Measurements from ENCODE around the gene SHOC2.
"Not testable (repeated sequence)": the region's sequence is repeated elsewhere in the genome, so short reads cannot be mapped to it uniquely, and the experiment has no call there.

Gene SHOC2

DNA sequence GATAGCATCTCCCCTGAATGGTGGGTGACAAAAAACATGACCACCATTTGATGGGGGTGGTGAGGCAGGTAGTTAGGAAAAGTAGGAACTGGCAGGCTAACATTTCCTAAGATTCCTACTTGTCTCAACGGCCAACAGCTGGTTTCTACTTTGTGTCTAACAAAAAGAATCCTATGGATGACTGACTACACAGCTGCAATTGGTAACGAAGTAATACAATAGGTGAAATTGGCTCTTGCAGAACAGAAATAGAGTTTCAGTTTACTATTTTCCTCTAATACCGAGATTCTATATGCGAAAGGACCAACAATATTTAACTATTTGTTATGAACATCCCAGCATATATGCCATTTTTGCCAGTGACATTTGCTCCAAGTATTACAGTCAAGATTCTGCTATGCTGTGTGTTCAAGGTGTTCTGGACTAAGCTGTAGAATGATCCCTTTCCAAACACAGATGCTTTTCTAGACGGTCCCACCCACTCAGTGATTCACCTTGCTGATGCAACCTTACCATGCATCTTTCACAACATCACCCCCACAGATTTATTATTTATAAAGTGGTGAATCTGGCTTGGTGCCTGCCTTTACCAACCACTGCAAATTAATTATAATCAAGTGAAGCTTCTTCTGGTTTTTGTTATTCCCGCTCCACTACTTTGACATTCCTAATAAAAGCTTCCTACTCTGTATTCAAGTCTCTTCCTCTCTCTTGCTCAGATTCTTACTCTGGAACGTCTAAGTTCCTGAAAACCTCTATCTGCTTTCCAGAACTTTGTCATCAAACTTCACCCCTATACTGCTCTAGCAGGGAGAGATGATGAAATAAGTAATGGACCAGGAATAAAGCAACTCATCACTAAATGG lies 17.2 kb upstream of the SHOC2 start:
- DNase-seq (ENCODE audit: low read depth), result no peak

- no peak for DNase-seq (ENCODE audit: low read depth)
Observed at GRCh38 chr10:110903280-110904278, 15.8 kb upstream of the SHOC2 start.

- DNase-seq (ENCODE audit: low read depth), result no peak
Observed at GRCh38 chr10:110910138-110910537, 9.3 kb upstream of the SHOC2 start.

DNA sequence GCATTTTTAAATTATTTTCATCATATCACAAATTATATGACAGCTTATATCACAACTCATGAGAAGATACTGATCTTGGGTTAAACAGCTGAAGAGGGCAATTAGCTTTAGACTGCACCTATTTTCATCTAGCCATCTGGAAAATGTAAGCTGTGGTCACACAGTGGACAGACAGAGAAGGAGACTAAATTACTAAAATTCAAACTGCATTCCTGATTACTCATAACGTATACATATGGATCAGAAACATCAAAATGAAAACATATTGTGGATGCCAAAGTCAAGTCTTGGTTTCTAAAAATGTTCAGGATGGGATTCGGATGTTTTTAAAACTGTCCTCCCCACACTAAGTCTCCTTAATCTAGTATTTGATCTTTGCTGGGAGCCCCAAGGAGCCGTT lies 7.0 kb upstream of the SHOC2 start:
- DNase-seq (ENCODE audit: low read depth), result no peak

GRCh38 chr10:110914431-110914830 lies 5.0 kb upstream of the SHOC2 start:
- DNase-seq (ENCODE audit: low read depth), result no peak

- DNase-seq (ENCODE audit: low read depth), result no peak
Observed at GRCh38 chr10:110915035-110915434, 4.4 kb upstream of the SHOC2 start.

- not testable (repeated sequence) for DNase-seq (ENCODE audit: low read depth)
Observed at GRCh38 chr10:110915600-110915999, 3.8 kb upstream of the SHOC2 start.

DNA sequence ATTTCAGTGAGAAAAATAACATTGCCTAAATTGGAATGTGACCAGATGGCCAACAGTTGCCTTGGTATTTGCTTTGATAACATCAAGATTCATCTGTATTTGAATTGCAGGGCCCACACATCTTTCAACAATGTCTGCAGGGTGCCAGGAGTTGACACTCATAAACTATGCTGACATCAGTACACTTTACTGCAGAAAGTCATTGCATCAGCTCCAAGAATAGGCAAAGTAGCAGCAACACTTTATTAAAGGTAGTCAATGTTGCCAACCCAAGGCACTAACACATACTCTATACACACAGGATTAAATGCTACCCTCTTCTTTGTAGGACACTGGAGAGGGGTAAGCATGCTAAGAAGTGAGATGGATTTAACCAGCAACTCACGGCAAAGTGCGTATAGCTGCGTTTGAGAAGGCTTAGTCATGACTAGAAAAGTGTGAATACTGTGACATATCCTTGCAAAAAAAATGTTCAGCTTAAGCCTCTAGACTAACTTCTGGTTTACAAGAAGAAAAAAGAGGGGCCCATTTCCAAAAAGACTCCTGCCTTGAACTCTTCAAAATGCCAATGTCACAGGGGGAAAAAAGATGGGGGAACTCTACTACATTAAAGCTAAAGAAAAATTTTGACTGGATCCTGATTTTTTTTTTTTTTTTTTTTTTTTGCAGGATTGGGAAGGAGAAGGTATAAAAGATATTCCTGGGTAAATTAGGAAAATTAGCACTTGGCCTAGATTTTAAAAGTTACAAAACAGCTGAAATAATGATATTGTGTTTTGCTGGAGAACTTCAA lies 2.7 kb upstream of the SHOC2 start:
- peak; percentile 48 for DNase-seq (ENCODE audit: low read depth)

DNA sequence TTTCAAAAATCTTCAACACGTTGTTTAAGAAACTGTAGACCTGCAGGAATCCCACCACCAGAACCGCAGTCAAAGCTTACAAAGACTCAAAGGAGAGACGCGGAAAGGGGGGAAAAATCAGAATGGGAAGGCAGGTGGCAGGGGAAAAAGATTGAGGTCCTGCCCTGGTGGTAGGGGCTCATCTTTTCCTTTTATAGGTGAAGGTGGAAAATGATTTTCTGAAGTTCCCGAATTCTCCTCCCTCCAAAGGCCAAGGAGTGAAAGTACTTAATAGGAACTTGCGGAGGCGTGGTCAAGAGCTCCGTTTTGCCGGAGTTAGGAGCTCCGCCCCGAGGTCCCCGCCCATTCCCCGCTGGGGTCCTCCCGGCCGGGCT lies 1.1 kb upstream of the SHOC2 start:
- DNase-seq (ENCODE audit: low read depth), result peak; percentile 94

DNA sequence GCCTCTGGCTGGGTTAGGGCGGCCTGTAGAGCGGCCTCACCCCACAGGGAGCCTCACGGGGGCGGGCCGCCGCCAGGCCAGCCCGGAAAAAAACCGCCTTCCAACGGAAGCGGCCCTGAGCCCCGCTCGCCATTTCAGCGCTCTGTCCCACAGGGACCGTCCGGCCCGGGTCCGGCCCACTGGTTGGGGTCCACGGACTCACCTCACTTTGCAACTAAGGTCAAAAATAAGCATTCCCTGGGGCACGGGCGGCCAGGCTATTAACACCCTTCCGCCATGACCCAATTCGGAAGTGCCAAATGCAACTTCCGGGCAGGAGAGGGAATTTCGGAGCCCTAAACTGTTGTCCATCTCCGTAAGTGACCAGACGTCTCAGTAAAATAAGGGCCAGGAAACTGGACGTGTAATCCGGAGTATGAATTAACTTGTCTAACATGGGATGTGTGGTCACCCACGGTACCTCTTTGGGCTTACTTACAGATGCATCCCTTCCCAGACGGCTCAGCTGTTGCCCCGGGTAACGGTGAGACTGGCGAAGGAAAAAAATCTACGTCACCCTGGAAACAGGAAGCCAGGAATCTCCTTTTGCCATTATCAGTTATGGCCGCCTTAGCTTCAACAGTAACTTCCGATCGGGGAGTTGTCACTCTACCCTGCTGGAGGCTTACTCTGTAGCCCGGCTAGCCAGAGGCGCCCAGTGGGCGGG lies 608 bp upstream of the SHOC2 start, which contains the start of gene BBIP1:
TSS of gene BBIP1 (minus strand) at position 538 of the 706 bp plus-strand sequence. CDS start 1,023 bp downstream, outside the sequence.
- DNase-seq (ENCODE audit: low read depth), result peak; percentile 100

DNA sequence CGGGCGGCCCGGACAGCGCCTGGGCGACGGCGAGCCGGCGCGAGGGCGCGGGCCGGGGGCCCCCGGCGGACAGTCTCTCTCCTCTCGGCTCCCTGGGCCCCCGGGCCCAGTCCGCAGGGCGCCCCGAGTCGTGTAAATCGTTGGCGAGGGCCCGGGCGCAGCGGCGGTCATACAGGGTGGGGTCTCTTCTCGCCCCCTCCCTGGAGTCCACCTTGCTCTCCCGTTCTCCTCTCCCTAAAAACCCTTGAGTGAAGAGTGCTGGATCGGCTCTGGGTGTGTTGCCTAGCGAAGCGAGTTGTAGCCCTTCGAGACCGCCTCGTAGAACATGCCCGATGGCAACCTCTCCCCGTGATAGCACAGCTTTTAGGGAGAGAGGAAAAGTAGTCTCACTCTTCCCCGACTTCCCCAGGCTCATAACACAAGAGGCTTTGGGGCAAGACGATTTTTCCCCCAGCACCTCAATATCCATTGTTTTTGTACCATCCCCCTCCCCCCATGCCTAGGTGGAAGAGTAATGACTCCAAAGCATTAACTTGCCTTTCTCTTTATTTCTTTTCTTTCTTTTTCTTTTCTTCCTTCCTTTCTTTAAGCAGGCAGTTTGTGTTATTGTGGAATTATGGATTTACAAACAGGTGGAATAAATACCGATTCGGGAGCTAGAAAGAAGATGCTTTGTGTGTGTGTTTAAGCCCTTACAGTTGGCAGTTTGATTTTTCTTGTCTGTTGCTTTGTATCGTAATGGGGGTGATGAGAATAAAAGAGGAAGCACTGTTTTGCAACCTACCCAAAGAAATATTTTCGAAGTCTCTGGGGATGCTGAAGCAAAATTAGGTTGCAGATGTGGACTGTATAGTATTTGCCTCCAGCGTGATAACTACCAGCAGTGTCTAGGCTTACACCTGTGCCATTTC lies 822 bp downstream of the SHOC2 start:
- no peak for DNase-seq (ENCODE audit: low read depth)

- DNase-seq (ENCODE audit: low read depth), result no peak
Observed at GRCh38 chr10:110923856-110924493, 4.6 kb downstream of the SHOC2 start.

DNA sequence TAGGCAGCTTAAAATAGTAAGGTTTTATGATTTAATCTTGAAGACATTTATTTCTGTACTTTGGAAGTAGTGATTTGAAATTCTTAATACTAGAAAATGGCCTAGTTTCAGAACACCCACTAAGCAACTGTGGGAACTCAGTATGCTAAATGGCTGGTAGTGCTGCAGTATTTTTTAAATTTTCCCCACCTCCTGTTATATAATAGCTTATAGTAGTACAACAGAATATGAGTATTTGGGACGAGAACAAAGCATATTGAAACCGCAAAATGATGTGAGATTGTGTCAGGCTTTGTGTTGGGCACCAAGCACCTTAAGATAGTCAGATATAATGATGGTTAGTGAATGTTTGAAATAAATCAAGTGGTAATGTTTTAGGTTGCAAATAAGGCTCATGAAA lies 8.1 kb downstream of the SHOC2 start:
- no peak for DNase-seq (ENCODE audit: low read depth)

DNA sequence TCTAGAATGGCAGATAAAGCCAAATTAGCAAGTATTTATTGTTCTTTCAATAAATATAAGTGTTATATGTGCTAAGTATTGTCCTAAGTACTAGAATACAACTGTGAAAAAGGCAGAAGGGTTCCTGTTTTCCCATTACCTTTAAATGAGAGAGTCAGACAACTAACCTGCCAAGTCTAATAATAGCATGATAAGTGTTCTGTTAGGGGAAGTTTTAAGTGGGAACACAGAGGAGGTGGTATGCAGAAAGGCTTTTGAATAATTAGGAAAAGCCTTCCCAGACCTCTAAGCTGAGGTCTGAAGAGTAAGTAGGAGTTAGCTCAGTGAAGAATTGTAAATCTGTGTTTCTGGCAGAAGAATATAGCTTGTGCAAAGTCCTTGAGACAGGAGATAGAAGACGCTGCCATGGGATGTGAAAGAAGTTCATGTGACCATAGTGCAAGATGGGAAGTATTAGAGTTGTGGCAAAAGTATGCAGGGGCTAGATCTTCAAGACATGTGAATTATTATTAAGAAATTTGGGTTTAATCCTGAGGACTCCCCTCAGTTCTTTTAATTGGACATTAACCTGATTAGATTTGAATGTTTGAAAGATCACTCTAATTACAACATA lies 12.5 kb downstream of the SHOC2 start:
- DNase-seq (ENCODE audit: low read depth), result no peak

GRCh38 chr10:110932505-110933180 lies 13.2 kb downstream of the SHOC2 start:
- DNase-seq (ENCODE audit: low read depth), result no peak

GRCh38 chr10:110936757-110937156 lies 17.4 kb downstream of the SHOC2 start:
- no peak for DNase-seq (ENCODE audit: low read depth)

DNA sequence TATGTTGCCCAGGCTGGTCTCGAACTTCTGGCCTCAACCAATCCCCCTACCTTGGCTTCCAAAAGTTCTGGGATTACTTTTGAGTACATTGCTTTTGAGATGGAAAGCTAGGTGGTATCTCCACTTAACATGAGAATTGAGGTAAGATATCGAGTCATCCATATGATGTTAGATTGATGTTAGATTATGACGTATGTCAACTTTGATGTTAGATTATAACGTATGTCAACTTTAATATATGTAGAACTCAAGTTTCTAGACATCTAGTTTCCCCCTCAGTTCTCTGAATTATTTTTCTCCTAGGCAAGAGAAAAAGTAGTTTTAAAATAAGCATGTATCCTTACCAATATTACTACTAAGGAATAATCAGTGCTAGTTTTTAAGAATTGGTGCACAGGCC lies 20.0 kb downstream of the SHOC2 start:
- no peak for DNase-seq (ENCODE audit: low read depth)

- peak; percentile 82 for DNase-seq (ENCODE audit: low read depth)
Observed at GRCh38 chr10:110944792-110945396, 25.5 kb downstream of the SHOC2 start.

Measured in stromal cell of bone marrow (primary cell).